Thoracic aorta (tissue), 2 donors: ENCODE measurements around the gene KTN1. TPM values are rescaled to one million over a fixed set of nuclear protein-coding genes. Genes with fewer than 3 reads are reported as not detected.

Experiments used
- ATAC-seq: fragments of 150-250 bp; one replicate; pipeline ENCODE4 v1.8.0; 2017; ENCODE audit warnings: low read depth; ENCODE audit not compliant: insufficient number of reproducible peaks, low FRiP score
- DNase-seq: peaks from one replicate; pipeline ENCODE4 v3.0.0-alpha.2; 2020; ENCODE audit warnings: low spot score
- H3K27ac ChIP-seq, 2 donors: fragments of 200-600 bp; sonication (generic); 1 replicate in 1 of 2; 2 replicates in 1 of 2; pipeline ENCODE4 v1.5.1; 2016; ENCODE audit warnings: mild to moderate bottlenecking in 2 of 2, moderate library complexity in 2 of 2
- H3K27me3 ChIP-seq: fragments of 200-600 bp; sonication (generic); replicated peaks from 2 replicates; pipeline ENCODE4 v1.6.0; 2016; ENCODE audit warnings: mild to moderate bottlenecking; ENCODE audit not compliant: insufficient read depth
- H3K36me3 ChIP-seq: fragments of 200-600 bp; sonication (generic); one replicate; pipeline ENCODE4 v1.5.1; 2016
- H3K4me1 ChIP-seq, 2 donors: fragments of 200-600 bp; sonication (generic); 1 replicate in 1 of 2; 2 replicates in 1 of 2; pipeline versions ENCODE4 v1.5.1 to v1.6.0; 2016; ENCODE audit warnings: low read depth in 2 of 2, mild to moderate bottlenecking in 1 of 2; ENCODE audit not compliant: control insufficient read depth in 1 of 2
- H3K4me3 ChIP-seq: fragments of 200-600 bp; sonication (generic); 2 replicates; pipeline ENCODE4 v1.5.1; 2016; ENCODE audit warnings: mild to moderate bottlenecking
- H3K9me3 ChIP-seq: fragments of 200-600 bp; sonication (generic); 2 replicates; pipeline ENCODE4 v1.5.1; 2016
- CTCF ChIP-seq: fragments of 200-600 bp; sonication (generic); IDR thresholded peaks from one replicate; pipeline ENCODE4 v1.5.1; 2019; ENCODE audit warnings: antibody characterized with exemption
- total RNA-seq, 2 donors: library from RNA; depleted of rRNA; stranded (reverse); fragments of >200 nt; gene quantifications; one replicate each; pipeline versions ENCODE4 v1.1.0 to v1.2.3, GENCODE V29; 2016

KTN1 gene
- total RNA-seq, 2 donors from 2014 or later = 122 to 173 TPM

GRCh38 chr14:55650992-55651391 is 71.0 kb downstream of the KTN1 start:
- Histone ChIP-seq H3K9me3 (no peaks in the 10 kb centered on the region), H3K4me1 (peaks cover 0 to under 1% of the 10 kb centered on the region in 2 donors), H3K4me3 (no peak overlapping the region), H3K27ac (no peak overlapping the region), H3K36me3 (peaks cover 19% of the 10 kb centered on the region), H3K27me3 (no peaks in the 10 kb centered on the region)
- no peak for DNase-seq
- no peak for TF ChIP-seq CTCF
- no peak for ATAC-seq

GRCh38 chr14:55654243-55654642 is 74.2 kb downstream of the KTN1 start:
- ATAC-seq = no peak
- H3K27ac ChIP-seq = no peak overlapping the region
- no peak for DNase-seq
- H3K9me3 ChIP-seq = no peaks in the 10 kb centered on the region
- H3K27me3 ChIP-seq = no peaks in the 10 kb centered on the region
- no peak overlapping the region for H3K4me3 ChIP-seq
- H3K36me3 ChIP-seq = peaks cover 22% of the 10 kb centered on the region
- H3K4me1 ChIP-seq = no peaks in the 10 kb centered on the region
- no peak for TF ChIP-seq CTCF

GRCh38 chr14:55661029-55661428 is 81.0 kb downstream of the KTN1 start:
- H3K4me1 ChIP-seq = peaks cover 9 to 23% of the 10 kb centered on the region in 2 donors
- H3K4me3 ChIP-seq = no peak overlapping the region
- H3K27me3 ChIP-seq = no peaks in the 10 kb centered on the region
- peaks cover 14% of the 10 kb centered on the region for H3K36me3 ChIP-seq
- H3K27ac ChIP-seq = no peak overlapping the region
- ATAC-seq (no peak), DNase-seq (no peak)
- TF ChIP-seq CTCF = no peak
- H3K9me3 ChIP-seq = no peaks in the 10 kb centered on the region

GRCh38 chr14:55662752-55663151 is 82.7 kb downstream of the KTN1 start:
- Histone ChIP-seq H3K27ac (no peak overlapping the region), H3K4me1 (peaks cover 9 to 23% of the 10 kb centered on the region in 2 donors), H3K36me3 (peaks cover 8% of the 10 kb centered on the region), H3K27me3 (no peaks in the 10 kb centered on the region), H3K9me3 (no peaks in the 10 kb centered on the region), H3K4me3 (no peak overlapping the region)
- DNase-seq = no peak
- no peak for TF ChIP-seq CTCF
- ATAC-seq = no peak

- Histone ChIP-seq H3K4me1 (peaks cover 9 to 23% of the 10 kb centered on the region in 2 donors), H3K9me3 (no peaks in the 10 kb centered on the region), H3K4me3 (no peak overlapping the region), H3K36me3 (peaks cover 8% of the 10 kb centered on the region), H3K27ac (no peak overlapping the region), H3K27me3 (no peaks in the 10 kb centered on the region)
- no peak for DNase-seq
- ATAC-seq = no peak
- TF ChIP-seq CTCF = no peak
Observed at GRCh38 chr14:55665067-55665675, 85.2 kb downstream of the KTN1 start.
